Activated B cell treated with CpG ODN at 0.5 μM for 24 hours (primary cell): ENCODE data around the gene TREML4. TPM values are rescaled to one million over a fixed set of nuclear protein-coding genes. Genes with fewer than 3 reads are reported as not detected.
"Not testable (repeated sequence)": the region's sequence is repeated elsewhere in the genome, so short reads cannot be mapped to it uniquely, and the experiment has no call there.

ENCODE experiments used
- ATAC-seq: fragments of 200-7000 bp; cut with Tn5 transposase; one replicate; pipeline ENCODE4 v1.10.0; 2021; ENCODE audit warnings: low read depth, mild to moderate bottlenecking, moderate library complexity
- CTCF ChIA-PET: fragments of 350-600 bp; sonication (Branson Sonifier 250); formaldehyde crosslinking; loops from one replicate; lab custom pipeline; 2021; ENCODE audit warnings: antibody characterized with exemption; lab: Charles Lee
- POLR2A ChIA-PET: fragments of 350-600 bp; sonication (Branson Sonifier 250); formaldehyde crosslinking; loops from one replicate; lab custom pipeline; 2021; ENCODE audit warnings: antibody characterized with exemption; lab: Charles Lee
- DNase-seq: peaks from one replicate; pipeline ENCODE4 v3.0.0; 2022
- H3K27ac Mint-ChIP-seq: one replicate; pipeline ENCODE4 v1.8.0; 2020; ENCODE audit warnings: mixed read lengths
- H3K27me3 Mint-ChIP-seq: one replicate; pipeline ENCODE4 v1.8.0; 2021; ENCODE audit warnings: mixed read lengths
- H3K36me3 Mint-ChIP-seq: one replicate; pipeline ENCODE4 v1.8.0; 2021; ENCODE audit warnings: low read depth, mixed read lengths
- H3K4me1 Mint-ChIP-seq: one replicate; pipeline ENCODE4 v1.8.0; 2021; ENCODE audit warnings: mixed read lengths
- H3K4me3 Mint-ChIP-seq: one replicate; pipeline ENCODE4 v1.8.0; 2020; ENCODE audit warnings: mild to moderate bottlenecking, mixed read lengths
- H3K9me3 Mint-ChIP-seq: one replicate; pipeline ENCODE4 v1.8.0; 2020; ENCODE audit warnings: mixed read lengths
- intact Hi-C: fragments of 100-400 bp; cut with micrococcal nuclease; formaldehyde crosslinking; loops from one replicate; pipeline ENCODE4 v1.15.1; 2024
- total RNA-seq: library from RNA; stranded (reverse); gene quantifications from 2 replicates; pipeline ENCODE4 v1.2.3, GENCODE V29; 2022
- TF ChIP-seq, protein P1 (sequence below): fragments of 200-600 bp; IDR thresholded peaks from one replicate; pipeline ENCODE4 v1.8.0; 2022; ENCODE audit warnings: antibody characterized with exemption, mild to moderate bottlenecking

TREML4 gene
- total RNA-seq, 1 donor from 2014 or later: not detected

DNA sequence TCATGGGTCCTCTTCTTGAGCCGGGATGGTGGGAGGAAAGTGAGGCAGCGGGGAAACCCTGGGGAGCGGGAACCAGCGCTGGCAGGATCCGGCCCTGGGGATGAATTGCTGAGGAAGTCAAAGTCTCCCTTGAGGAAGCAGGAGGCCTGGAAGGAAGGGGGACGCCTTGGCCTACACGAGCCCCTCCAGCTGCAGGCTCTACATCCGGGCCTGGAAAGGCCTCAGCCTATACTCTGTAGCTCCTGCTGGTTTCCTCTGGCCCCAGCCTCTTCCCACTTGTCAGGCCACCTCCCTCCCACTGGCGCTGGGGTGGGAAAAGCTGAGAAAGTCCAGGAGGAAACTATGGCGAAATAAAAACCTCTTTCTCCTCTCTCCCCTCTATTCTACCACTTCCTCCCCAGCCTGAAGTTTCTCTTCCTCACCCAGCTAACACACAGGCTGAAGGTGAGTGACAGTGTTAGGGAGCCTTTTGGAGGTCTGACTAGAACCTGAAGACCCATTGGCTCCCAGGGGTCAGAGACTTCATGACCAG, 42.1 kb upstream of the TREML4 start:
- CTCF ChIA-PET: no interaction called here
- peaks cover 7% of the 10 kb centered on the region for H3K9me3 Mint-ChIP-seq
- no peak for DNase-seq

DNA sequence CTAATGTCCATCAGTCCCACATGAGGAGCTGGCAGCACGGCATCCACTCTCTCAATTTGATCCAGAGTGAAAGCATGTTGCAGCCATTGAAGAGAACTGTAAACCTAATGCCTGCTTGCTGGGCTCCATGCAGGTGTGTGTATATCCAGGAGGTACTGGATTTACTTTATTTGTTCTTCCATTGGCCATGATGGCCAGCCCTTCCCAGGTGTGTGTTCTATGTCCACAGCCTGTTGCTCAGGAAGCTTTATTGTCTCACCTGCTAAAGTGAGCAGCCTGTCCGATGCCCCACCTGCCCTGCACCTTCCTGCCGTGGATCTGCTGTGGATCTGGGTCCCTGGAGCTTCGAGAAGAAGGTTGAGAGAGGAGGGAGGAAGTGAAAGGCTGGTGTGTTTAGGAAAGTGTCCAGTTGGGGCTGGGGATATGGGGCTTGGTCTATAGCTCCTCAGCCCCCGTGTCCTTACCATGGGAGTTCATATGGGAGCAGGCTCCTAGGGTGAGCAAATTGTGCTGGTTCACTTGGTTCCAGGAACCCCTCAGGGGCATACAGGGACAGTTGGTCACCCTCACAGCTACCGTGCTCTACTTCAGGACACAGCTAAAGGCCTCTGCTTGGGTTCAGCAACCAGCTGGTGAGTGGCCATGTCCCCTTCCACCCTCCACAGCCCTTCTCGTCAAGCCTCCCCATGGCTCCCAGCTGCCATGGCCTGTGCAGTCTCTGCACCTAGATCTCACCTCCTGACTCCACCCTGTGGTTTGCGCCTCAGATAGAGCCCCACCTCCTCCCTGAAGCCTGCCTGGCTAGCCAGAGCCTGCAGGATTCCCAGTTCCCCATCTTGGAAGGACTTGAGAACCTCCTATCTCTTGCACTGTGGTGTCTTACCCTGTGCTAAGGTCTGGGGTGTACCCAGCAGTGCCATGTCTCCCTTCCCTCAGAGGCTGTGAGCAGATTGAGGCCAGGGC, 39.9 kb upstream of the TREML4 start:
- H3K27ac Mint-ChIP-seq: peak overlapping the region; percentile 53
- POLR2A ChIA-PET: interaction anchor here (1.7 to 1.9 kb wide), 2 partner anchors 12 to 13 kb away, joined by 5 read pairs; partner anchors contain the start of gene TREML2
- H3K4me3 Mint-ChIP-seq: no peak overlapping the region
- peaks cover 26% of the 10 kb centered on the region for H3K36me3 Mint-ChIP-seq
- H3K27me3 Mint-ChIP-seq: no peaks in the 10 kb centered on the region
- intact Hi-C loops: no loop called here
- TF ChIP-seq, protein P1, sequence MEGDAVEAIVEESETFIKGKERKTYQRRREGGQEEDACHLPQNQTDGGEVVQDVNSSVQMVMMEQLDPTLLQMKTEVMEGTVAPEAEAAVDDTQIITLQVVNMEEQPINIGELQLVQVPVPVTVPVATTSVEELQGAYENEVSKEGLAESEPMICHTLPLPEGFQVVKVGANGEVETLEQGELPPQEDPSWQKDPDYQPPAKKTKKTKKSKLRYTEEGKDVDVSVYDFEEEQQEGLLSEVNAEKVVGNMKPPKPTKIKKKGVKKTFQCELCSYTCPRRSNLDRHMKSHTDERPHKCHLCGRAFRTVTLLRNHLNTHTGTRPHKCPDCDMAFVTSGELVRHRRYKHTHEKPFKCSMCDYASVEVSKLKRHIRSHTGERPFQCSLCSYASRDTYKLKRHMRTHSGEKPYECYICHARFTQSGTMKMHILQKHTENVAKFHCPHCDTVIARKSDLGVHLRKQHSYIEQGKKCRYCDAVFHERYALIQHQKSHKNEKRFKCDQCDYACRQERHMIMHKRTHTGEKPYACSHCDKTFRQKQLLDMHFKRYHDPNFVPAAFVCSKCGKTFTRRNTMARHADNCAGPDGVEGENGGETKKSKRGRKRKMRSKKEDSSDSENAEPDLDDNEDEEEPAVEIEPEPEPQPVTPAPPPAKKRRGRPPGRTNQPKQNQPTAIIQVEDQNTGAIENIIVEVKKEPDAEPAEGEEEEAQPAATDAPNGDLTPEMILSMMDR: no peak
- peaks cover 64% of the 10 kb centered on the region for H3K4me1 Mint-ChIP-seq
- H3K9me3 Mint-ChIP-seq: peaks cover 7% of the 10 kb centered on the region
- CTCF ChIA-PET: interaction anchor here (0.6 to 1.6 kb wide), 2 partner anchors 11 to 599 kb away, joined by 3 to 5 read pairs; partner anchors contain the start of gene TOMM6
- DNase-seq (no peak), ATAC-seq (no peak)

More for the DNA sequence above, 42.1 kb upstream of the TREML4 start:
- POLR2A ChIA-PET: interaction anchor here (0.5 to 1.7 kb wide), 3 partner anchors 10 to 102 kb away, joined by 3 to 5 read pairs (median 4); no protein-coding TSS in a partner anchor
- peaks cover 69% of the 10 kb centered on the region for H3K4me1 Mint-ChIP-seq
- peak; percentile 26 for ATAC-seq
- intact Hi-C loops: no loop called here
- H3K36me3 Mint-ChIP-seq: peaks cover 11% of the 10 kb centered on the region
- H3K27me3 Mint-ChIP-seq: no peaks in the 10 kb centered on the region
- H3K27ac Mint-ChIP-seq: peak overlapping the region; percentile 86
- H3K4me3 Mint-ChIP-seq: peak overlapping the region; percentile 65
- TF ChIP-seq, protein P1: no peak

DNA sequence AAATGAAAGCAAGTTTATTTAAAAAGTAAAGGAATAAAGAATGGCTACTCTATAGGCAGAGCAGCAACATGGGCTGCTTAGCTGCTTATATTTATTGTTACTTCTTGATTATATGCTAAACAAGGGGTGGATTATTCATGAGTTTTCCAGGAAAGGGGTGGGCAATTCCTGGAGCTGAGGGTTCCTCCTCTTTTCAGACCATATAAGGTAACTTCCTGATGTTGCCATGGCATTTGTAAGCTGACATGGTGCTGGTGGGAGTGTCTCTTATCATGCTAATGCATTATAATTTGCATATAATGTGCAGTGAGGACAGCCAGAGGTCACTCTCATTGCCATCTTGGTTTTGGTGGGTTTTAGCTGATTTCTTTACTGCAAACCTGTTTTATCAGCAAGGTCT, 39.1 kb upstream of the TREML4 start:
- intact Hi-C loops: not testable (repeated sequence)

DNA sequence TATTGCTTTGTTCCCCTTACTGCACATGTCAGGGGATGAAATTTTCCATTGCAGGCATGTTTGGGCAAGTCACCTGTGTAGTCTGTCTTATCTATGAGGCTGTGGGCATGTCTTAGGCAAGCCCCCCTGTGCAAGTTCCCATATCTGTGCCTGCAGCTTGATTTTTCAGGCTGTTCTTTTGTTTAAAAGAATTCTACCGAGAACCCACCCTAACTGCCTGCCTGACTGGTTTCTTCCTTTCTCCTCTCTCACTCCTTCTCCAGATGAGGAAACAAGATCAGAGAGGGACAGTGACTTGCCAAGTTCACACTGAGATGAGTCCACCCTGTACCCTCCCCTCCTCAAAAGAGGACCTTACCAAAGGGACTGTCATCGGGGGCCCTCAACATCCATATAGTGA, 38.2 kb upstream of the TREML4 start:
- ChIA-PET CTCF (interaction anchor here (0.6 kb wide), 1 partner anchor 16 kb away, joined by 3 read pairs; no protein-coding TSS in a partner anchor), POLR2A (interaction anchor here (1.1 to 1.9 kb wide), 2 partner anchors 9 to 11 kb away, joined by 3 to 5 read pairs; partner anchors contain the start of gene TREML2)
- Mint-ChIP-seq H3K9me3 (peaks cover 7% of the 10 kb centered on the region), H3K4me1 (peaks cover 64% of the 10 kb centered on the region), H3K4me3 (no peak overlapping the region), H3K27me3 (no peaks in the 10 kb centered on the region), H3K36me3 (peaks cover 40% of the 10 kb centered on the region), H3K27ac (no peak overlapping the region)
- TF ChIP-seq, protein P1: no peak
- intact Hi-C loops: no loop called here
- DNase-seq: no peak
- no peak for ATAC-seq

More for the DNA sequence above, 39.1 kb upstream of the TREML4 start:
- DNase-seq, H3K27me3 Mint-ChIP-seq, CTCF ChIA-PET, H3K27ac Mint-ChIP-seq, ATAC-seq, H3K4me3 Mint-ChIP-seq, H3K9me3 Mint-ChIP-seq: not testable (repeated sequence)
- POLR2A ChIA-PET: interaction anchor here (1.1 to 1.9 kb wide), 2 partner anchors 10 to 12 kb away, joined by 3 to 5 read pairs; partner anchors contain the start of gene TREML2
- peaks cover 30% of the 10 kb centered on the region for H3K36me3 Mint-ChIP-seq
- H3K4me1 Mint-ChIP-seq: peaks cover 62% of the 10 kb centered on the region

DNA sequence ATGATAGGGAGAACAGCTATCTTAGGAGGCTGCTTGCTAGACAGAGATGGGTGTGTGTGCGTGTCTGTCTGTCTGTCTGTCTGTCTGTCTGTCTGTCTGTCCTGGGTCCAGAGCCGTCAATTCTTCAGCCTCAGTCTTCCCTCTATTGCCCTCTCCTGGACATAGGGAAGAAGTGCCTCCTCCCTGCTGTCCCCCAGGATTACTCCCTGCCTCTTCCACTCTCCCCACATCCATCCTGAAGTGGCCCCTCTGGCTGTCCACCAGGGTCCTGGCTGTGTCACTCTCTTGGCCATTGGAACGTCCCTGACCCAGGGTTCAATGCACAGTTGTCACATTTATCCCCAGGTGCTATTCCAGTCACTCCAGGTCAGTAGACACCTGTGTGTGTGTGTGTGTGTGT, 37.4 kb upstream of the TREML4 start:
- Mint-ChIP-seq H3K27me3 (no peaks in the 10 kb centered on the region), H3K4me1 (peaks cover 64% of the 10 kb centered on the region), H3K4me3 (no peak overlapping the region), H3K9me3 (peaks cover 7% of the 10 kb centered on the region), H3K36me3 (peaks cover 46% of the 10 kb centered on the region), H3K27ac (no peak overlapping the region)
- no peak for ATAC-seq
- TF ChIP-seq, protein P1: no peak
- ChIA-PET CTCF (interaction anchor here (0.6 to 1.5 kb wide), 2 partner anchors 17 to 124 kb away, joined by 3 read pairs; no protein-coding TSS in a partner anchor), POLR2A (no interaction called here)
- DNase-seq: no peak
- intact Hi-C loops: loop anchor here (1.0 kb wide), 1 partner anchor 128 kb away; no protein-coding TSS in a partner anchor
